ENCODE results near the gene BRD2.

Gene BRD2

DNA sequence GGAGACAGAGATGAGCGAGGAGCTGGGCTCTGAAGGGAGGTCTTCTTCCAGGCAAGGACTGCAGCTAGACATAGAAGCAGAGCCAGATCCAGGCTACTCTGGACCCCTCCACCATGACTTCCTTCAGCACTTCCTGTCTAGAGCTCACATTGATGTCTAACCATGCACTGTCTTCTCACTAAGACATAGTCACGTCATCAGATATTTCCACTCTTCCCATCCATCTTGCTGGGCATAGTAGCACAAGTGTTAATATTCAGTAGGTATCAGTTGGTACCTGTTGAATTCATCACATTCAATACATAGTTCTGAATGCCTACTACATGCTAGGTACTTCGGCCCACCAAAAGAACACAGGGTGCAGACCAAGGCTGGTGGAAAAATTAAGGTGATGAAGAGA lies 18.4 kb upstream of the BRD2 start:
- DNase-seq: no peak

DNA sequence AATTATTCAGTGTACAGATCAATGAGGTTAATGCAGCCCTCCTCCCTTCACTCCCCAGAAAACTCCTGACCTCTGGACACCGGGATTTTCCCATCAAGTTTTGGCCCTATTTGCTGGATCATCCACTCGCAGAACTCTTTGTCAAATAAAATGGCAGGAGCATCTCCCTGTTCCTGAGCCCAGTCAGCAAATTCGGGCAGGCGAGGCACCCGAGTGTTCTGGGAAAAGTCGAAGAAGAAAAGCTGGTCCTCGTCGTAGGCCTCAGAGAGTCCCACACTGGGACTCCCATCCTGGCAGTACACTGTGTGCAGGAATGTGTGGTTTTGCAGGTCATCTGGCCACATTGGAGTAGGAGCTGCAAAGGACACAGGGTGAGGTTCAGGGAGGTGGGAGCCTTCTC lies 17.9 kb upstream of the BRD2 start:
- DNase-seq: no peak

DNA sequence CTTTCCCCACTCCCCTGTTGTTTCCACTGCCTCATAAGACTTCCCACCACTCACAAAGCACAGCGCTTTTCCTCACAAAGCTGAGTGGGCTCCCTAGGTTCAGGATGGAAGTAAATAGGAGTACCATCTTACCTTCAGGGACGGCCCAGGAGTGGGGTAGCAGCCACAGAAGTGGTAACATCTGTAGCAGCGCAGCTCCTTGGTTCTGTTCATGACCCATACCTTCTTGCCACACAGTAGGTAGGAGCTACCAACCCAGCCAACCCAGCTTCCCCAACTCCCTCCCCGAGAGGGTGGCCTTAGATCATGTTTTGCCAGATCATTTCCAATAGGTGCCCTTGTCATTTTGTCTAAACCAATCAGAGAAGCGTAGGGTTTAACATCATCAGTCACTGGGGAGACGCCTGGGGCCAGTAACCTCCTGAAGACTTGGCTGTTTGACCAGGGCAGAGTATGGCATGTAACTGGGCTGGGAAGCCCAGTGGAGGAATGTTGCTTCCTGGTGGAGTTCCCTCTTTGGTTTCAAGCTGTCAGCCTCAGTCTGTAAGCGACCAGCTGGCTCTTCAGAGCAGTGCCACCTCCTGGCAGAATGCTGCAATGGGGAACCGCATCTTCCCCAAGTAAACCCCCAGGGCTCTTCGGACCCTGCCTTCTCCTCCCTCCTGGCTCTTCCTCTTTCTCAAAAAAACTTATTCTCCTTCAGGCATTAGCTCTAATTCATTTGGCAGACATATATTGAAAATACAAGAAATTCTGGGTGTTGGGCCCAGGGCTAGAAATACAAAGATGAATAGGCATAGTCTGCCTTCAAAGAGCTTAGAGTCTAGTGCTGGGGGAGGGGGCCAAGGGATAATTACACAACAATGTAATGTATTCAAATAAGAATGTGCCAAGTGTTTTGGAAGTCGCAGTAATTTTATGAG lies 15.3 kb upstream of the BRD2 start, which contains the start of gene HLA-DMA:
TSS of gene HLA-DMA (minus strand) at position 281 of the 923 bp plus-strand sequence. CDS start at position 220, 61 bp downstream.
- DNase-seq: peak; percentile 53 to 75

DNA sequence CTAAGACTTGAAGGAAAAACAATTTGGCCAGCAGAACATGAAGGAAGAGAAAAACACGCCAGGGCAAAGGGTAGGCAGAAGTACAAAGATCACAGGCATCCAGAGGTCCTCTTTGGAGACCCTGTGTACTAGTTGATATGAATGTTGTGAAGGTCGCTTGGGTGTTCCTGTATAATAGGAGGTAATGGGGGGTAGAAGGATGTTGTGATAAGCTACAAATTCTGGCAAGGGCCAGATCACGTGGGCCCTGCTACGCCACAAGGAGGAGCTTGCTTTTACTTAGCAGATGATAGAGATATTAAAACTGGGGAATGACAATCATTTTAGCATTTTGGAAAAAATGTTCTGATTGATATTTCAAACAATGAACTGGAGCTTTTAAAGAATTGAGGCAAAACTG lies 14.6 kb upstream of the BRD2 start:
- no peak for DNase-seq

DNA sequence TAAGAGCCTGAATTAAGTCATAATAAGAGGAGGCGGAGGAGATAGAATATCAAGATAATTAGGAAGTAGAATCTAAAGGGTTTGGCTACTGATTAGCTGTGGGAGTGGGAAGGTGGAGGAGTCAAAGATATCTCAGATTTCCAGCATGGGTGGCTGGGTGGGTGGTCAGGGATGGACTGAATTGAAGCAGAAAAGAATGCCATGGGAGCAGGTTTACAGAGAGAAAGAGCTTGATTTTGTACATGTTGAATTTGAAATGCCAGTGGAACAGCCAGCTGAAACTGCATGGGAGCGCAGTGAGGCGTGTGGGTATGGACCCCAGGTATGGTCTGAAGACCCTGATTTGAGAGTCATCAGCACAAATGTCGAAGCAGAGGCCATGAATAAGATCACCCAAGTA lies 14.1 kb upstream of the BRD2 start:
- DNase-seq: no peak

DNA sequence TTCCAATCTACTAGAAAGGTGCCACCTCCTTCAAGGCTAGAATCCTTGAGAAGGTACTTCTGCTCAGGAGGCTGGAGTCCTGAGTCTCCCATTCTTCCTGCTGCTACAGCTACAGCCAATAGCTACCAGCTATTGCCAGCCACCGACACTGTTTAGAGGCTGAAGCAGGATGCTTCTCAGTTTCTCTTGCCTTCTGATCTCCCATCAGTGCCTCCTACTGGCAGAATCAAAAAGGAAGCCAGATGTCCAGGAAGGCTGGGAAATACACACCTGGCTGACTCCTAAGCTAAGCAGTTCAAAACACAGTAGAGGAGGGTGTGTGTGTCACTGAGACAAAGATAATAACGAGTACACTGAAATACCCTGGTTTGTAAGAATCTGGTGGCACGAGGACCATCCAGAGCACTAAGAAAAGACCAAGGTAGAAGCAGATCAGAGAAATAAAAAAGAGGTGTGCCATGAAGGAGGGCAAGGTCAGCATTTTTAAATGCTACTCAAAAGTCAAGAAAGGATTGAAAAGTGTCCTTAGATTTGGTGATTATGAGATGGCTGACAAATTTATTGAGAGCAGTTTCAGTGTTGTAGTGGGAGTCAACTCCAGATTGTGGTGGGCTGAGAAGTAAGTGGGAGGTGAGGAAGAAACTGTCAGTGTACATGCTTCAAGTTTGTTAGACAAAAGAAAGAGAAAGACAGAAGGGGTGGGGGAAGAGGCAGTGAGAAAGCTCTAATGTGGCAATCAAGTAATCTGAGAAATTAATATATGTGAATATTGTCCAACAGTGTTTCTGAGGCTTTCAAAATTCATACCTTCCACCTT lies 13.2 kb upstream of the BRD2 start:
- no peak for DNase-seq

DNA sequence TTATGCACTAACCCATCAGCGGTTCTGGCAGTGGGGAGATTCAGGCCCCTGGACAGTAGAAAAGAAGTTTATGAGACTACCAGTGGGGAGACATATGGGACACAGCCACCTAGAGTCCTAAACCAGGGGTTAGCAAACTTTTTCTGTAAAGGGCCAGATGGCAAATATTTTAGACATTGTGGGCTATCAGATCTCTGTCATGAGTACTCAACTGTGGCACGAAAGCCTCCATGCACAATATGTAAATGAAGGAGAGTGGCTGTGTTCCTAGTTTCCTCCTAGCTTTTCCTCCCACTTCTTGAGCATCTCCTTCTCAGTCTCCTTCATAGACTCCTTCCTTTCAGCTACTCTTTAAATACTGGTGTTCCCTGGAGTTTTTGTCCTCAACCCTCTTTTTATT lies 12.2 kb upstream of the BRD2 start:
- DNase-seq: no peak

DNA sequence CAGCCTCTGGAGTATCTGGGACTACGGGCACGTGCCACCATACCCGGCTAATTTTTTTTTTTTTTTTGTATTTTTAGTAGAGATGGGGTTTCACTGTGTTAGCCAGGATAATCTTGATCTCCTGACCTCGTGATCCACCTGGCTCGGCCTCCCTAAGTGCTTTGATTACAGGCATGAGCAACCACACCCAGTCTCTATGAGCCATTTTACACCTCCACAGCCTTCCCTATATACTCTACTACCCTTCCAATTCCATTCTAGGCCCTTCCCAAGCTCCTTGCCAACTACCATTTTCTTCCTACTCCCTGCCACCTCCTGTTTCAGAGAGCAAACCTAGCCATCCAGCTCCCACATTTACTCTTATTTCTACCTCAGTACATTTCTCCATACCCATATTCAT lies 7.8 kb upstream of the BRD2 start:
- DNase-seq: no peak

DNA sequence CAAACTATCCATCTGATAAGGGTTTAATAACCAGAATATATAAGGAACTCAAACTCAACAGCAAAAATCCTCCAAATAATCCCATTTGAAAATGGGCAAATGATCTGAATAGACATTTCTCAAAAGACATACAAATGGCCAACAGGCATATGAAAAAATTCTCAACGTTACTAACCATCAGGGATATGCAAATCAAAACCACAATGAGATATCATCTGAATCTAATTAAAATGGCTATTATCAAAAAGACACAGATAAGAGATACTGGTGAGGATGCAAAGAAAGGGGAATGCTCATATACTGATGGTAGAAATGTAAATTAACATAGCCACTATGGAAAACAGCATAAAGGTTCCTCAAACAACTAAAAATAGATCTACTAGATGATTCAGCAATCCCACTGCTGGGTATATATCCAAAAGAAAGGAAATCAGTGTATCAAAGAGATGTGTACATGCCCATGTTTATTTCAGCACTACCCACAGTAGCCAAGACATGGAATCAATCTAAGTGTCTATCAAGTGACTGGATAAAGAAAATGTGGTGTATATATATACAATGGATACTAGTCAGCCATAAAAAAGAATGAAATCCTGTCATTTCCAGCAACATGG lies 6.1 kb upstream of the BRD2 start:
- DNase-seq: no peak

DNA sequence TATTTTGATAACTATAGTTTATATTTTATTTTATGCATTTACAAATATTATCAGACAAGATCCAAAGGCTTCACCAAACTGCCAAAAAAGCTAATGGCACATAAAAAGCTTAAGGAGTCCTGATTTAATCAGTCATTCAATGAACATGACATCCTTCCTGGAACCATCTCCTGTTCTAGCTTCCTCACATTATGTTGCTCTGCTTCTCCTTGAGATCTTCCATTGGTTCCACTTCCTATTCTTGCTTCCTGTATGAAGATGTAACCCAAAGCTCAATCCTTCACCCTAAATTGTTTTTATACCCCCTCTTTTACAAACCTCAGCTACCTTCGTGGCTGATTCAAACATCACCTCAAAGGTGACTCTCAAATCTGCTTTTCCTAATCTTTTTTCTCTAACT lies 4.5 kb upstream of the BRD2 start:
- no peak for DNase-seq

DNA sequence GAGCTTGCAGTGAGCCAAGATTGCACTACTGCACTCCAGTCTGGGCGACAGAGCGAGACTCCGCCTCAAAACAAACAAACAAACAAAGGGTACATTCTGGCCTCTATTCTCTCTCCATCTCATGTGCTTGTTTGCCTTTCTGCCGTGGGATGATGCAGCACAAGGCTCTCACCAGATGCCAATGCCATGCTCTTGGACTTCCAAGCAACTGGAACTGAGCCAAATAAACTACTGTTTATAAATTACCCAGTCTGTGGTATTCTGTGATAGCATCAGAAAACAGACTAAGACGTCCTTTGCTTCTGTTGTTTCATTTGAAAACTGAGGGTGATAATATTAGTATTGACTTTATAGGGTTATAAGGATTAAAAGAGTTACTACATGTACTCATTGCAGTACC lies 3.6 kb upstream of the BRD2 start:
- no peak for DNase-seq

DNA sequence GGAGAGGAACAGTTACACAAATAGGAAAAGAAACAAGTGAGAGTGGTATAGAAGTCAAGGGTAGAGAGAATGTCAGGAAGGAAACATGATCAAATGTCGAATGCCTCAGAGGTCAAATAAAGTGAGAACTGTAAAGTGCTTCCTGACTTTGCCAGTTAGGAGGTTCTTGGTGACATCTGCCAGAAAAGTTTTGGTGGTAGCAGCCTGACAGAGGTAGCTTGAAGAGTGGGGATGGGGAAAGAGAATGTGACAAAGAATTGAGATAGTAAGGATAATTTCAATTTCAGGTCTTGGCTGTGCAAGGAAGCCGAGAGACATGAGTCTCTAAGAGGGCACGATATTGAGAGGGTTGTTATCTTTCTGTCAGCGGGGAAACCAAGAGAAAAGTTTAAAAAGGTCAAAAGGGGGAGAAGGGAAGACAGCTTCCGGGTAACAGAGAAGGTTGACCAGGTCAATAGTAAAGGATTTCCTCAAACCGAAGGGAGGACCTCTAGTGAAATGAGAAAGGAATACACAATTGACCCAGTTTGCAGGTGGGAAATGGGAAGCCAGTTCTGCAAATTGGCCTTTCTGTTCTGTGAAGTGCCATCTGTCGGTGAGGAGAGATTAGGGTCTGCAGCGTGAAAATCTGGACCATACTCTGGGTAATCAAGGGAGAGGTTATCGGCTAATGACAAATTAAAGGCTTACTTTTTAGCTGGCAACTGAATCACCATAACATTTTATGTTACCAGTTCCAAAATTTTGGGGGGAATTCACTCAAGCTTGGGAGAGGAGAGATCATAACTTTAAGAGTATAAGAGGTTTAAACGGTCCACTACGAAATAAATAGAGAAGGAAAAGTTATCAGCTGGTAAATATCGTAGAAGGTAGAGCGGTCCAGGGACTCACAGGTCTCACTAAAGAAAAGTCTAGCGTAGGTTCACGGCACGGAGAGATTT lies 973 bp upstream of the BRD2 start:
- DNase-seq: peak in 1 of 2 experiments; percentile 33

DNA sequence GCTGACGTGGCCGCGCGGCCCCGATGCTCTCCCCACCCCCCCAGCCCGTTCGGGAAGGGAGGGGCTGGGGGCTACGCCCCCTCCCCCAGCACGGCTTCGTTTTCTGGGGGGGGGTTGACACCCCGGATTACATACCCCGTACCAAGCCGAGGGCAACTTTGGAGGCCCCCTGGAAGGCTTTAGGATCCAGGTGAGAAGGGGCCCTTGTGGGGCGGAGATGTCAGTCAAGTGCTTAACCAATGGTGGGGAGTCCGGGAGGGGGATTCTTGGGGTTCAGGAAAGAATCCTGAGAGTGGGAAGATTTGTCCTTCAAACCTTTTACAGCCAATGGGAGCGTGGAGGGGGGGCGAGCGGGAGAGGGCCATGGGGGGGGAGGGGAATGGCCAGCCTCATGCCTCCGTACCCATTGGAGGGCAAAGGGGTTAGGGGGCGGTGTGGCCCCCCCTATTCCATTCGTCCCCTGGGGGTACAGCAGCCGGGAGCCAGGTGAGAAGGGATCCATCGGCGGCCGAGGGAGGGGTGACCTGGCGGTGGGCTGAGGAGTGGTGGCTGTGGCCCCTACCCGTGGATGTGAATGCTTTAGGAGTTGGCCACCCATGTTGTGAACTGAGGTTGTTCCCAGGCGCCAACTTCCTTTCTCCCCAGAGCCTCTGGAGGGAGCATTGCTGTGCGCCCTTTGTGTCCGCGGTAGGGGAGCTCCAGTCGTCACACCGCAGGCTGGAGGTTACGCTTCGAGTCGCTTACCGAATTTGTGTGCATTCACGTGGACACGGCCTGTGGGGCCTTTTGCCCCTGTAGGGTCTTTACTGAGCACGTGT lies 682 bp downstream of the BRD2 start:
- DNase-seq: peak; percentile 74 to 79

DNA sequence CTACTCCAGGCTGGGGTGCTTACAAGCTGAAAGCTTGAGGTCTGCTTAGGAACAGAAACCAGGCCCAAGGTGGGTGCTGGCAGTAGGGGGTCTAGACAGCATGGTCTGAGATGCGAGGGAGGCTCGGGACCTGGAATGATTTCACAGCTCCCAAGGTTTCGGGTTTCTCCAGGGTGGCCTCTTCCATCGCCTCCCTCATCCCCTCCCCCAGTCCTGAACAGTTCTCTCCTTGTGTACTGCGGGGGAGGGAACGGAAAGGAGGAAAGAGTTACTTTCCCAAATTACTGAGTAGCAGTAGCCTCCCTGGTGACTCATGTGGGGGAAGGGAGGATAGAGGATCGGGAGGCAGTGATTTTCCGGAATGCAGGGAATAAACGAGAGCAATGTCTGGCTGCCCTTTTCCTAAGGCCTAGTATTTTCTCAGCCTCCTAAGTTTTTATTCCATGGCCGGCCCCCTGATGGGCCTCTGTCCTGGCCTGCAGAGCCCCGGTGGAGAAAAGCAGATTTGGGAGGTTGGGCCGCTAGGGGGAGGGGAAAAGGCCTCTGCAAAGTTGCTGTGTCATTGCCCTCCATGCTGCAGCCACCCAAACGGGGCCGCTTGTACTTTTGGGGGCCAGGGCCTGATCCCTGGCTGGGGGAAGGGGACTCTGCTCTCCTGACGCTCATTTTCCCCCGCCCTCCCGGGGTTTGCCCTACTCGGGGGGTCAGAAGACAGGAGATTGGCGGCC lies 1.5 kb downstream of the BRD2 start:
- DNase-seq: peak; percentile 69 to 70

DNA sequence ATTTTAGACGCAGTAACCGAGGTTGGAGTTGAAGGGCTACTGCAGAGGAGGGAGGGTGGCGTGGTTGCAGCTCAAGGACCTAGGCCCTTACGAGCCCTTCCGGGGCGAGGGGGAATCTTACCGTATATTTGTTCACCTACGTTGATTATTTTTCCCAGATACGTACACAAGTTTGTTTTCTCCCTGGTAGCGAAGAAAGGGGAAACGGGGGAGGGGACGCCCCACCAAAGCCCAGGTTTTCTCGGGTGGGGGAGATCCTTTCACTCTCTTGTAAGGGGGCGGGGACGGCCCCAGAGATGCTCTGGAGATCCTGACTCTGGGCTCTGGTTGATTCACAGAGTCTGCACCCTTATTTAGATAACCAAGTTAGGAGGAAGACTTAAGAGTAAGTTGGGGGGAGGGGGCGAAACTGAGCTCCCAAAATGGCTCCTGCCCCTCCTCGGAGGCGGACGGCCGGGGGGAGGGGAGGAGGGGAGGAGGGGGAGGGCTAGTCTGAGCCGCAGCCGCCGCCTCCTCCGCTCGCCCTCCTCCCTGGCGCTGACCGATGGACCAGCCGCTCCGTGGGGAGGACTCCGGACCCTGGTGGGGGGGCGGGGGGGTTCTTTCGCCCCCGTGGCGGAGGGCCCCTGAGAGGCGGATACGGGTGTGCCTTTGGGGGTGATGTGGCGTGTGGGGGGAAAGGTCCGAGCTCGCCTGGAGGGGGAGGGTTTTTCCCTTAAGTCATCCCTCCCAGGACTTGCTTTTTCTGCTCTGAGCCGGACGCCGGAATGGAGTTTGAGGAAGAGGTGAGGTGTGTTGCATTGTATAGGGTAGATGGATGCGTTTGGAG lies 2.2 kb downstream of the BRD2 start:
- DNase-seq: peak; percentile 81 to 87

DNA sequence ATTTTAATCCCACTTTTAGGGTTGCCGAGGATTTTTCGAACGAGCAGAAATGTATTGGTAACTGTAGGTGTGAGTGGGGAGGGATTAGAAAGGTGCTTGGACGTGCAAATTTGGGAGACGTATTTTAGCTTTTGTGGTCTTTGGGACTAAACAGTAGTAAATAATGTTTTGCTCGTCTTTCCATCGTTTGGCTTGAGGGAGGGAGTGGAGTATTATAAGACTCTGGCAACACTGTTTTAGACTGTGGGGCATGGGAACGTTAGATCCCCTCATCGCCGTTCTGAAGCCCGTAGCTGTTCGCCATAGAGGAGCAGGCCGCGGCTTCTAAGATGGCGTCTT lies 2.8 kb downstream of the BRD2 start:
- DNase-seq: no peak

DNA sequence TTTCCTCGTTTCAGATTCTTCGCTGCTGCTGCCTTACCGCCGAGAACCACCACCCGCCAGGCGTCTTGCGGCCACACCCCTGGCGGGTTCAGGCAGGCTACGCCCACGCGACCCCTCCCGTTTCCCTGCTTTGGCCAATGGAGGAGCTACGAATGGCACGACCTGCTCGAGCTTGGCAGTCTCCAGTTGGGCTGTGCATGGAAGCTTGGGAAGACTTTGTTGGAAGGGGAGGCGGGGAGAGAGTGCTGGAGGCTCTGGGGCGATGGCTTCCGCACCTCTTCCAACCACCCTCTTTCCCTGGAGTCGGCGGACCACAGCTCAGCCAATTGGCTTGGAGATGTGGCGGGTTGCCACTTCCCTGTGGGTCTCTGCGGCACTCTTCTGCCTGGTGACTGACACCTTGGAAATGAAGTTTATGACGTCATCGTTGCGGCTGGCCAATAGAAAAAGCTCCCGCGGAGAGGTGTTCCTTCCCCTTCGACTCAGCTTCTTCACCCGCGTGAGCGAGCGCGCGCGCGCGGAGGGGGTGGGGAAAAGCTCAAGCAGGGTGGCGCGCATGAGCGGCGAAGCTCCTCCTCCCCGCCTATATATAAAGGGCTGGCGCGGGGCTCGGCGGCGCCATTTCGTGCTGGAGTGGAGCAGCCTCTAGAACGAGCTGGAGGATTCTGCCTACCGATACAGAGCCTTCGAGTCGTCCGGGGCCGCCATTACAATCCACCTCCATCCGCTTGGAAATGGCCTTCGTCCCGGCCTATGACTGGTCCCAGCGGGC lies 3.4 kb downstream of the BRD2 start:
- peak; percentile 99 for DNase-seq

DNA sequence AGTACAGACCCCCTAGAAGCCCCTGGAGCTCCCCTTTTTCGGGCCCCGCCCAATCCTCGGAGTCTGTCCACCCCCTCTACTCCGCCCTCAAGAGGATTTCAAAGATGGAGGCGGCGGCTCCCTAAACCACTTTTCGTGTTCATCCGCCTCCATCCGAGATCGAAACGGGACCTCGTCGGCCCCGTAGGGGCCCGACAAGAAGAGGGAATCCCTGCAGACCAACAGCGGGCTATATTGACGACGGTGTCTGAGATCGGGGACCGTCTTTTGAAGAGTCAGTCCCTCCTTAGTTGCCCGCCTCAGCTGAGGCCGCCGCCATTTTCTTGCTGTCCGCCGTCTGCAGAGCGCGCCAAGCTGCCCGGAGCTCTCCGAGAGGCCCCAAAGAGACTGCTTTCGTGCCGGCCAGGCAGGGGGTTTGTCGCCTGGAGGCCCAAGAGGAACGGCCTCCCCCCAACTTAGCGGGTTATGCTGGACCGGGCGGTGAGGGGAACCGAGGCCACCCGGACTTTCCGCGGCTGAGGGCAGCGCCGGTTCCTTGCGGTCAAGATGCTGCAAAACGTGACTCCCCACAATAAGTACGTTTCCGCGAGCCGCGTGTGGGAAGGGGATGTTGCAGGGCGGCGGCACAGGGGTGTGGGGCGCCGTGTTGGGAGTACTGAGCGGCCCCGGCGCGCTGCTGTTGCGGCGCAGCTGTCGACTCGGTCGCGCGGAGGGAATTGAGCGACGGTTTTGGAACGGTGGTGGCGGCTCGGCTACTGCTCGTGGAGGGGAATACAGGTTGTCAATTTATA lies 4.2 kb downstream of the BRD2 start:
- peak; percentile 45 to 56 for DNase-seq
